MM.1S (cell line): ENCODE measurements around the gene METTL24.

Experiments
- DNase-seq: peaks from one replicate; pipeline ENCODE4 v3.0.0-alpha.2; 2015
- H2AFZ ChIP-seq: fragments of 300-600 bp; sonication (generic); 2 replicates; pipeline ENCODE4 v1.6.0; 2016; ENCODE audit warnings: antibody characterized with exemption, low read length
- H3F3A ChIP-seq: fragments of 300-600 bp; sonication (generic); 2 replicates; pipeline ENCODE4 v1.6.1; 2016; ENCODE audit warnings: mild to moderate bottlenecking, antibody characterized with exemption, low read length, moderate library complexity, mixed read lengths; ENCODE audit not compliant: insufficient read depth
- H3K27ac ChIP-seq: fragments of 300-600 bp; sonication (generic); 2 replicates; pipeline ENCODE4 v1.5.1; 2016; ENCODE audit warnings: mild to moderate bottlenecking, low read length
- H3K27me3 ChIP-seq: fragments of 300-600 bp; sonication (generic); replicated peaks from 2 replicates; pipeline ENCODE4 v1.6.0; 2016; ENCODE audit warnings: low read length; ENCODE audit not compliant: insufficient read depth
- H3K36me3 ChIP-seq: fragments of 300-600 bp; sonication (generic); replicated peaks from 2 replicates; pipeline ENCODE4 v1.6.1; 2016; ENCODE audit warnings: mild to moderate bottlenecking, low read length, mixed read lengths; ENCODE audit not compliant: insufficient read depth
- H3K4me1 ChIP-seq: fragments of 300-600 bp; sonication (generic); 2 replicates; pipeline ENCODE4 v1.6.1; 2016; ENCODE audit warnings: low read length, mixed read lengths
- H3K4me2 ChIP-seq: fragments of 300-600 bp; sonication (generic); 2 replicates; pipeline ENCODE4 v1.6.0; 2016; ENCODE audit warnings: low read depth, low read length
- H3K4me3 ChIP-seq: fragments of 300-600 bp; sonication (generic); 2 replicates; pipeline ENCODE4 v1.5.1; 2016; ENCODE audit warnings: low read length, mixed read lengths
- H3K79me2 ChIP-seq: fragments of 300-600 bp; sonication (generic); 2 replicates; pipeline ENCODE4 v1.6.1; 2016; ENCODE audit warnings: mixed run types, low read length, mixed read lengths
- H3K9ac ChIP-seq: fragments of 300-600 bp; sonication (generic); 2 replicates; pipeline ENCODE4 v1.6.1; 2016; ENCODE audit warnings: low read length, mixed read lengths
- H3K9me2 ChIP-seq: fragments of 300-600 bp; sonication (generic); replicated peaks from 2 replicates; pipeline ENCODE4 v1.6.1; 2016; ENCODE audit warnings: mild to moderate bottlenecking, low read length, mixed read lengths; ENCODE audit not compliant: insufficient read depth
- H3K9me3 ChIP-seq: fragments of 300-600 bp; sonication (generic); replicated peaks from 2 replicates; pipeline ENCODE4 v1.6.1; 2016; ENCODE audit warnings: mild to moderate bottlenecking, low read length, mixed read lengths; ENCODE audit not compliant: insufficient read depth
- H4K20me1 ChIP-seq: fragments of 300-600 bp; sonication (generic); 2 replicates; pipeline ENCODE4 v1.6.1; 2016; ENCODE audit warnings: mild to moderate bottlenecking, low read length, moderate library complexity, mixed read lengths; ENCODE audit not compliant: insufficient read depth
- EZH2 ChIP-seq: fragments of 300-600 bp; sonication (generic); optimal IDR thresholded peaks from 2 replicates; pipeline ENCODE3; 2017; ENCODE audit warnings: low read depth, mild to moderate bottlenecking, antibody characterized with exemption, low read length, mixed read lengths
- EZH2phosphoT487 ChIP-seq: fragments of 300-600 bp; sonication (generic); IDR thresholded peaks from 2 replicates; pipeline ENCODE4 v1.6.1; 2018; ENCODE audit warnings: antibody characterized with exemption, low read length

The METTL24 gene

GRCh38 chr6:110195639-110196038, 162.5 kb downstream of the METTL24 start:
- H3K4me2 ChIP-seq: no peak overlapping the region
- H3K4me3 ChIP-seq: no peak overlapping the region
- no peaks in the 10 kb centered on the region for H3K4me1 ChIP-seq
- H3K9me2 ChIP-seq: no peaks in the 10 kb centered on the region
- no peak overlapping the region for H2AFZ ChIP-seq
- no peak overlapping the region for H3K27ac ChIP-seq
- H3K36me3 ChIP-seq: no peaks in the 10 kb centered on the region
- no peak for TF ChIP-seq EZH2
- TF ChIP-seq EZH2phosphoT487: no peak
- H3K9me3 ChIP-seq: no peaks in the 10 kb centered on the region
- H3K9ac ChIP-seq: no peak overlapping the region
- peaks cover 59% of the 10 kb centered on the region for H3K79me2 ChIP-seq
- H3K27me3 ChIP-seq: no peaks in the 10 kb centered on the region
- DNase-seq: no peak
- H4K20me1 ChIP-seq: peaks cover 8% of the 10 kb centered on the region; the same call in 1 of the 2 replicates
- no peaks in the 10 kb centered on the region for H3F3A ChIP-seq
